HPDE6-E6E7 (cell line): Measurements from ENCODE around the gene FAM209B.
"Not testable (repeated sequence)": the region's sequence is repeated elsewhere in the genome, so short reads cannot be mapped to it uniquely, and the experiment has no call there.

Source experiments
- DNase-seq: peaks from one replicate; pipeline ENCODE4 v3.0.0; 2011; ENCODE audit warnings: missing footprints; ENCODE audit errors: extremely low spot score

The FAM209B gene, protein sequence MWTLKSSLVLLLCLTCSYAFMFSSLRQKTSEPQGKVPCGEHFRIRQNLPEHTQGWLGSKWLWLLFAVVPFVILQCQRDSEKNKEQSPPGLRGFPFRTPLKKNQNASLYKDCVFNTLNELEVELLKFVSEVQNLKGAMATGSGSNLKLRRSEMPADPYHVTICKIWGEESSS

DNA sequence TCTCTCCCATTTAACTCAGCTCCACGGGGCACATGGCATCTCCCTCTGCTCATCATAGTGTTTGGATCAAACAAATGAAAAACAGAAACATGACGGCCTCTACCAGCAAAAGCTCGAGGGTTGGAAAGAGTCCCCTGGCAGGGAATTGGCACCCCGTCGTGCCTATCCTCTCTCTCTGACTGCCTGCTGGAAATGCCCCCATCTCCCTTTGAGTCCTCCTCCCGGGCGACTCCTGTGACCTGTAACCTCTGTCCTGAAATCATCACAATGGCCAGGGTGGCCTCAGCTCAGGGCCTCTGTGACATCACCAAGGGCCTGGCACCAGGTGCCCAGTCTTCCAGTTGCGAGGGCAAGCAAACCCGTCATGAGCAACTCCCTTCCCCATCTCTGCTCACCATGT is at the start of gene FAM209B:
Gene FAM209B (plus strand): TSS at position 301 of the 400 bp plus-strand sequence. CDS start 96 bp downstream, at position 397.
- not testable (repeated sequence) for DNase-seq

DNA sequence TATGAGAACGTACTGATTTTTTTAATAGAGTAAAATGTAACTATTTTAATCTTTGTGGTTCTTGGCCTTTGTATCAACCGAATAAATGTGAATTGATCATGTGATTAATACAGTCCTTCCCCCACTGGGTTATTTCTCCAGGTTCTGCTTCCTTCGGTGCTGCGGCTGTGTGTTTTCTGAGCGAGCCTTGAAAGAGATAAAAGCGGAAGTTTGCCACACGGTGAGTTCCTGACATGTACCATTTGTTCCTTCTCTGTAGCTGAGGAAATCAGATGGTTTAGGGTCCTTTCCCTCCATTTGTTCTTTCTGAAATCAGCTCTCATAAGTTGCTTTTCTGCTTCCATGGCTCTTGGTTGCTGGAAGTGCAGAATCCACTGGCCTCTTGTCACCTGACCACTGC is 49.1 kb upstream of the FAM209B start:
- no peak for DNase-seq

DNA sequence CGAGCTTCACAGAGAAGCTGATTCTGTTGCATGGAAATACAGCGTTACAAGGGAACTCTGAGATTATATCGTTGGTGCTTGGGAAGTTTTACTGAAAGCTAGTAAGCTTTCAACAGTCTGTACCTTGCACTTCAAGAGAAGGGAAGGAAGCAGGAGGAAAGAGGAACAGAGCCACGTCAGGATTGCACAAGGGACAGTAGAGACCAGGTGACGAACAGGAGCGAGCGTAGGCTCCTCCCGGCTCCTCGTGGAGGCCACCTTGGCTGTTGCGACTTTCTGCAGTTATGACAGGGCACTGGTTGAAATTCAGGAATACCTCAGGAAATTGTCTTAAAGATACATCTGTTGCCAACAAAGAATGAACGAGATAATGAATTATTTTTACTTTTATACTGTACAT is 45.8 kb upstream of the FAM209B start:
- no peak for DNase-seq

DNA sequence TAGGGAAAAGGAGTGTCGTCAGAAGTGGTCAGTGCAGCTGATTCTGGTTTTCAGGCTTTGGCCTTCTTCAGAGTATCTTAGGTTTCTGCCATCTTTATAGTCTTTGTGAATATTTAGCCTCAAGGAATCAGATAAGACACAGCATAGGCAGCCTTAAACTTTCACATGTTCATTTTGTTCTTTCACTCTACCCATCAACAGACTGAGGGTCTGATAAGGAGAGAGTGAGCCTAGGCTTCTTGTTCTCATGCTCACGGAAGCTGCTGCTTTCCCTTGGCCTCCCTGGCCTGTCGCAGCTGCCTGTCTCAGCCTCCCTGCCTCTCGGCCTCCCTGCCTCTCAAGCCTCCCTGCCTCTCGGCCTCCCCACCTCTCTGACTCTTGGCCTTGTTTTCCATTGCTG is 44.5 kb upstream of the FAM209B start:
- no peak for DNase-seq

DNA sequence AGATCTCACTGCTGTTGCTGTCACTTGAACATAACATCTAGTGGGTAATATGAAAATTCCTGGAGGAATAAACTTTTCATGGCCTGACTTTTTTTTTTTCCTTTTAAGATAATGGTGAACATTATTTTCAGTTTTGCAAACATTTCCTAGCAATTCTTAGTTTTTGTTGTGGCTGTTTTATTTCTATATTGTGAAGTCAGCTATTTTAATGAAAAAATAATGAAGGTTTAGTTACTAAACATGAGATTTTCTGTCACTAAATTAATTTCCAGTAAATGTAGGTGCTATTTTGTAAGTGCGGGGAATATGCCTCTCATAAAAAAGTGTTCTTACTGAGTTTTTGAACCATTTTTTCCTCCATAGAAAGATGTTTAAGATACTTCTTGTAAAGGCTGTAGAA is 31.9 kb upstream of the FAM209B start:
- DNase-seq: no peak

DNA sequence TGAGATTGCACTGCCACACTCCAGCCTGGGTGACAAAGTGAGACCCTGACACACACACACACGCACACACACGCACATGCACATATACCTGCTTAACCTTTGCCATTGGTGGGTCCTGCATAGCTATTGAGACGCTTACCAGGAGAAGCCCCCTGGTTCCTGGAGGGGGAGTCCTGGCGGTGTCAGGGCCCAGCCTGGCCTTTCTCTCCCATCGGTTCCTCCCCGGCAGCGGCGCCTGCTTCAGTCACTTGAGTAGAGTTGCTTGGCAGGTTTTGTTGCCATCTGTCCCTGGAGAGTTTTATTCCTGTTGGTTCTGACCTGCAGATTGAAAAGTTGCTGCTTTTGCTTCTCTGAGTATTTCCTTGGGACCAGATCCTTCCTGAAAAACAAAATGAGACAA is 29.1 kb upstream of the FAM209B start:
- DNase-seq: no peak

DNA sequence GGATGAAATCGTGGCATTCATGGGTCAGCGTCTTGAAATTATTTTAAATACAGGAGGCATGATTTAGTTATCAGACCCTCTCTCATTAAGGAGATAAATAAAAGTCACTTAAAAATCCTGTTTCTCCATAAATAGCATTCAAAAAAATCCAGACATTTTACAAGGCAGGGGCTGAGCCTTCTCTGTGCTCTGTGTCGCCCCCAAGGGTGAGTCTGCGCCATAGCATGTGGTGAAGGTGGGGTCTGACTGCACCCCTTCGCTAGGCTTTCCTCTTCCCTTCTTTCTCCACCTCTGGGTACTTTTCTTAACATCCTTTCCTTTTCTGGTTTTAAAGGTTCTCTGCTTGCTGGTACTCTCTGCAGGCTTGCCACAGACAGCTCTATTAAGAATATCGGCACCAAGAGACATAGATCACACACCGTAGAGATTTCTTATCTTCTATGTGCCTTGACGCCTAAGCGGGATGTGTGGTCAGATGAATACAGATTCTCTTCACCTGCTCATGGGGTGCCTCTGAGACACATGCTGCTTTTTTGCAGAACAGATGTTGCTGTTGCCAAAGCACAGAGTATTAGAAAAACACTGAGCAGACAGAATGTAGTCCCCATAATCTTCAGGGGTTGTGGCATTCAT is 28.6 kb upstream of the FAM209B start:
- no peak for DNase-seq

DNA sequence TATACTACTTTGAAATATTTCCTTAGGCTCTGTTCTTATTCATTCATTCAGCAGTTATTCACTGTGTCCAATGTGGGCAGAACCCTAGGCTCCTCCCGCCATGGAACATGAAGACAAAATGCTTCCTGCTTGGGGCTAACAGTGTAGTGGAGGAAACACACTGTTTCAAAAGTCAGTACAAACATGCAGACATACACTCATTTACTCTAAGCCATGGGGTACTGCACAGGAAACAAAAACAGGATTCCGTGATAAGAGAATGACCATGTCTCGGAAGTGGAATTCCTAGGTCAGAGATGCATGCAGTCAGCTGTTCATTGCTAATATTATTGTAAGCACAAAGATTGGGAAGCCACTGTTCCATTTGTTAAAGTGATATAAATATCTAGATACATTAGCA is 26.9 kb upstream of the FAM209B start:
- no peak for DNase-seq

DNA sequence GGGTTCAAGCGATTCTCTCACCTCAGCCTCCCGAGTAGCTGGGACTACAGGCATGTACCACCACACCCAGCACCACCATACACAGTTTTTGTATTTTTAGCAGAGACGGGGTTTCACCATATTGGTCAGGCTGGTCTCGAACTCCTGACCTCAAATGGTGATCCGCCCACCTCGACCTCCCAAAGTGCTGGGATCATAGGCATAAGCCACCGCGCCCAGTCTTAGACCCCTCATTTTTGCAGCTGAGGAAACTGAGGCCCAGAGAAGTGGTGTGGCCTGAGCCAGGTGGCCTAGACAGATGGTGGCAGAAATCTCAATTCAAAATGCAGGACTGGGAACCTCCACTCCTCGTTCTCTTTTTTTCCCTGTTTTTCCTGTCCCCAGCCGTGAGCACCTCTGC is 21.1 kb upstream of the FAM209B start:
- DNase-seq: no peak

DNA sequence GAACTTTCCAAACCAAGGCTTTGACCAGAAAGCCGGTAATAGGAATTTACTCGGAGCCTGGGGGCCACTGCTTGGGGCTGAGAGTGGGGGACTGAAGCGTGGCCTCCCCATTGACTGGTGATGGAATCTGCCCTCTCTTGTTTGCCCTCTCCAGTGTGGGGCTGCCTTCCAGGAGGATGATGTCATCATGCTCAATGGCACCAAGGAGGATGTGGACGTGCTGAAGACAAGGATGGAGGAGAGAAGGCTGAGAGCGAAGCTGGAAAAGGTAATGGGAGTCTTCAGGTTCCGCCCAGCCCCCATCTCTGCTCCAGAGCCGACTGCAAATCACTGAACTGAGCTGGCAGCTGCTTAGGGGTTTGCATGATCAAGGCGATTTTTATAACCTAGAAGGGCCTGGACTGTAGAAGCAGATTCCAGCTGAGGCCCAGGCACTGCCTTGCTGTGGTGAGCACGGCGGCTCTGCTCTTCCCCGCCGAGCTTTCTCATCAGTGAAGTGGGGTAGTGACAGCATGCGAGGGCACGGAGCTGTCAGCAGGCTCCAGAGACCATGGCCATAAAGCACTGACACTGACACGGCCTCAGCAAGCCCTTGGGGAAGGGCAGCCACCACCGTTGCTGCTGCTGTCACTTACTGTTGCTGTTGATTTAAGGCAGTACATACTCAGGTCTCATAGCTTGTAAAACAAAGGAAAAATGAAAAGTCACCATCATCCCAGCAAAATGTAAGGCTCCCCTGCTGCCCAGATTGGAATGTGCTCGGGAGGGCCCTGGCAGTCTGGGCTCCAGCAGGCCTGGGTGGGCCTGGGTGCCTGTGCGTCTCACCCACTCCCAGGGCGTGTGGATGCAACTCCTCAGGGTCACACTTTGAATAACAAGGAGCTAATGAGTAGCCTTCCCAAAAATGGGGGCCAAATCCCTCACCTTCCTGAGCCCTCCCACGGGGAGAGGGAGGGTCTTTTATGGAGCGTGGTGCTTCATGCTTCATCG is 19.6 kb upstream of the FAM209B start:
- DNase-seq: no peak

DNA sequence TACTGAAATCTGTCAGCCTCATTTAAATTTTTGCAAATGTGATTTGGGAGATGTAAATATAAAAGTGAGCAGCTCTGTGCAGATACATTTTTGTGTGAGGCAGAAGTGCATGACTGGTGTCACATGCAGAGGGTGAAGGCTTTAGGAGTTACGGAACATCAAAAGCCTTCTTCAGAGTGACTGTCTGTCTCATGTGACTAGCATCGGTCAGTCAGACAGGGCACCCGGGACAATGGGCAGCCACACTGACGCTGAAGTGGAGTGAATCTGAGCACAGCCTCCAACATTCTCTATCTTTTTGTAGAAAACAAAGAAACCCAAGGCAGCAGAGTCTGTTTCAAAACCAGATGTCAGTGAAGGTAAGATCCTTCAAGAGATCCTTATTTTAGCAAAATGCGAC is 16.4 kb upstream of the FAM209B start:
- DNase-seq: no peak

DNA sequence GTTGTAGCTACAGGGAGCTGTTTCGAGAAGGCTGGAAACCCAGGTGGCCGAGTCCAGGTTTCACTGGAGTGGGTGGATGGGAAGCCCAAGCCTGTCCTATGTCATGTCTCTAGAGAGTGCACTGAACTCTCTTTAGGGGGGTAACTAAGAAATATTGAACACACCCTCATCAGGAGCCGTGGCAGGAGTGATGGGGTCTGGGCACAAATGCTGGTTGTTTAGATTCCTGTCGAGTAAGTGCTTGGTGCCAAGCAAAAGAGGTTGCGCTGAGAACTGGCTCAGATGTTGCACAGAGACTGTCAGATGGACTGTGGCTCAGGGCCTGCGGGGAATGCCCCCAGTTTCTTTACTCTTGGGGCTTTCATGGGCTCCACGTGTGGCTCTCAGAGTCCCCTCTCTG is 15.8 kb upstream of the FAM209B start:
- no peak for DNase-seq

DNA sequence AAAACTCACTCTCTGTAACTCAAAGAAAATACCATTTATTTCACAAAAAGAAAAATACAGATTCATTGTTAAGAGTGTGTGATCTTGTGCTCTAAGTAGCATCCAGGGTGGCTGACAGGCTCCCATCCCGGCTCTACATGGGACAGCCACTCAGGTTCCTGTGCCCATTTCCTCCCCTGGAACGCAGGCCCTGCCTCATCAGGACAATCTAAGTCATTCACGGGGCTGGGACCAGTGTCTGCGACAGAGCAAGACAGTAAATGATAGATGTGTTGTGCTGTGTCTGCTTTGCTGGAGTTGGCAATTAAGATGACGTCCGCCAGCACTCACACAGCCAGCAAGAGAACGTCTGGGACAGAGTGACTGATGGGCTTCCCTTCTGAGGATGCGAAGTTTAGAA is 15.4 kb upstream of the FAM209B start:
- no peak for DNase-seq

DNA sequence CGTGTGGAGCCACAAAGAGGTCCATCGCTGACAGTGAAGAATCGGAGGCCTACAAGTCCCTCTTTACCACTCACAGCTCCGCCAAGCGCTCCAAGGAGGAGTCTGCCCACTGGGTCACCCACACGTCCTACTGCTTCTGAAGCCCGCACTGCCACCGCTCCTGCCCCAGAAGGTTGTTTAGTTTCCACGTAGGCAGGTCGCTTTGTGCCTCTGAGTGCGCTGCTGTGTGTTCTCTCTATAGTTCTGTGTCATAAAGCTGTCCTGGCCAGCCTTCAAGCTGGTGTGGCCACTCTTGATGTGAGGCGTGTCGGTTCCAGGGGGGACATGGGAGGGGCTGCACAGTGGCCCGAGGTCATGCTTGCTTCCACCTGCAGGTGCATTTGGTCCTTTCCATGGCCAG is 14.9 kb upstream of the FAM209B start:
- no peak for DNase-seq

DNA sequence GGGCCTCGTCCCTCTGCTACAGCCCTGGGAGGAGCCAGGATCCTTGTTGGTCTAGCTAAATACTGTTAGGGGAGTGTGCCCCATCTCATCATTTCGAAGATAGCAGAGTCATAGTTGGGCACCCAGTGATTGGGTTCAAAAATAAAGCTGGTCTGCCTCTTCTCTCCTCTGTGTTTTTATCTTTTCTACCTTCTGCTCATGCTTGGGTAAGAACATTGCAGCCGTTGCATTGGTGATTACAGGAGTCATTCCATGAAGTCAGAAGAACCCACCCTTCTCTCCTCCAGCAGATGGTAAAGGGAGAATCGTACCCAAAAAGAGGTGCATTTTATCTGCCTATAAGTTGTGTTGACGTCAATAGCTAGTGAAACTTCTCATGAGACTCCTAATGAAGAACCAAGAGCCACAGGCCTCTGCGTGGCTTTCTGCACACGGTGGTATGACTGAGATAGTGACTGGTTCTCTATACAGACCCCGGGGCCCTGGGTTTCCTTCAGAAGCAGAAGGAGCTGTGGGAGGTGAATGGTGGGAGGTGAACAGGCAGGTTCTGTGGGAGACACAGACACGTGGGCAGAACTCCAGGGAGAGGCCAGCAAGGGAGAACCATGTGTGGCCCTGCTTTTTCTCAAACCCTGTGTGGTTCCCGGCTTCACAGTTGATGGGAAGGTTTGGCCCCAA is 14.2 kb upstream of the FAM209B start:
- no peak for DNase-seq

DNA sequence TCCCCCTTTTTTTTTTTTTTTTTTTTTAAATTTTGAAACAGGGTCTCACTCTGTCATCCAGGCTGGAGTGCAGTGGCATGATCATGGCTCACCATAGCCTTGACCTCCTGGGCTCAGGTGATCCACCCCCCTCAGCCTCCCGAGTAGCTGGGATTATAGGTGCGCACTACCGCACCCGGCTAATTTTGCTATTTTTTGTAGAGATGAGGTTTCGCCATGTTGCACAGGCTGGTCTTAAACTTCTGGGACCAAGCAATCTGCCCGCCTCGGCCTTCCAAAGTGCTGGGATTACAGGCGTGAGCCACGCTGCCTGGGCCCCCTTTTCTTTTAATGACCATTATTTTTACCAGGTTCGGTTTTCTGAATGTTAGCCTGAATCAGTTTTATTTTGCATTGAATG is 13.5 kb upstream of the FAM209B start:
- no peak for DNase-seq

DNA sequence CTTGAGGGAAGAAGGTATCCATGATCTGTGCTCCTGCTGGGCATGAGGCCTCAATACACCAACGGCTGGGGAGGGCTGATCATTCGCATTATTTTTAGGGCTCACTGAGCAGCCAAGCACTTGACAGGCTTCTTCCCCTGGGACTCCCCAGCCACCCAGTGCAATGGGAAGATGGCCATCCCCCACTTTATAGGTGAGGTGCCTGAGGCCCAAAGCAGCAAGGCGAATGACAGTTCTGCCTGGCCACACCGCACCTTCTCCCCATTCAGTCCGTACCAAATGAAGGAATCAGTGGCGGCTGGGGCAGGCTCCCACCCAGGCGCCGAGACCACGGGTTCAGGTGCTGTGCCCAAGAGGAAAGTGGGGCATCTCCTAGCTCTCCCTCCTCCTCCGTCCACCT is 12.9 kb upstream of the FAM209B start:
- no peak for DNase-seq

DNA sequence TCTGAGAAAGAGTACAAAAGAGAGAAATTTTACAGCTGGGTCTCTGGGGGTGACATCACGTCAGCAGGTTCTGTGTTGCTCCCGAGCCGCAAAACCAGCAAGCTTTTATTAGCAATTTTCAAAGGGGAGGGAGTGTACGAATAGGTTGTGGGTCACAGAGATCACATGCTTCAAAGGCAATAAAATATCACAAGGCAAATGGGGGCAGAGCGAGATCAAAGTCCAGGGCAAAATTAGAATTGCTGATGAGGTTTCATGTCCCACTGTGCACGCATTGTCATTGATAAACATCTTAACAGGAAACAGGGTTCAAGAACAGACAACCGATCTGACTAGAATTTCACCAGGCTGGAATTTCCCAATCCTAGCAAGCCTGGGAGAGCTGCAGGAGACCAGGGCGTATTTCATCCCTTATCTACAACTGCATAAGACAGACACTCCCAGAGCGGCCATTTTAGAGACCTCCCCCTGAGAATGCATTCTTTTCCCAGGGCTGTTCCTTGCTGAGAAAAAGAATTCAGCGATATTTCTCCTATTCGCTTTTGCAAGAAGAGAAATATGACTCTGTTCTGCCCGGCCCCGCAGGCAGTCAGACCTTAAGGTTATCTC is 12.2 kb upstream of the FAM209B start:
- DNase-seq: not testable (repeated sequence)

DNA sequence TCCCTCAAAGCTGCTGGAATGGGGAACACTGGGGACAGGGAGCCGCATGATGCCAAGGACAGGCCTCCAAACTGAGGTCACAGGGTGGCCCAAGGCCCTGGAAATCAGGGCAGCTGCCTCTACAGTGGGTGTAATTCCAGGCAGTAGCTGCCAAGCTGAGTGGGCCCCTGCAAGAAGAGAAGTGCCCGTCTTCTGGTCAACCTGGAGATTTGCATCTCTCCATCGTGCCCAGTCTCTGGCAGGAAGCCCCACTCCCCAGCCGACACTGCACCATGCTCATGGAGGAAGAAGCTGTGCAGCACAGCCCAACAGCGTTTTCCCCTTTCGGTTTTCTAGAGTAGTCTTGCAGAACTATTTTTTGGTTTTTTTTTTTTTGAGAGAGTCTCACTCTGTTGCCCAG is 10.7 kb upstream of the FAM209B start:
- no peak for DNase-seq

DNA sequence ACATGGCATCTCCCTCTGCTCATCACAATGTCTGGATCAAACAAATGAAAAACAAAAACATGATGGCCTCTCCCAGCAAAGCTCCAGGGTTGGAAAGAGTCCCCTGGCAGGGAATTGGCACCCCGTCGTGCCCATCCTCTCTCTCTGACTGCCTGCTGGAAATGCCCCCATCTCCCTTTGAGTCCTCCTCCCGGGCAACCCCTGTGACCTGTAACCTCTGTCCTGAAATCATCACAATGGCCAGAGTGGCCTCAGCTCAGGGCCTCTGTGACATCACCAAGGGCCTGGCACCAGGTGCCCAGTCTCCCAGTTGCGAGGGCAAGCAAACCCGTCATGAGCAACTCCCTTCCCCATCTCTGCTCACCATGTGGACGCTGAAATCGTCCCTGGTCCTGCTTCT is 8.6 kb upstream of the FAM209B start, which contains the start of gene FAM209A:
Gene FAM209A (plus strand): TSS at position 301 of the 400 bp plus-strand sequence. CDS start 65 bp downstream, at position 366.
- not testable (repeated sequence) for DNase-seq

DNA sequence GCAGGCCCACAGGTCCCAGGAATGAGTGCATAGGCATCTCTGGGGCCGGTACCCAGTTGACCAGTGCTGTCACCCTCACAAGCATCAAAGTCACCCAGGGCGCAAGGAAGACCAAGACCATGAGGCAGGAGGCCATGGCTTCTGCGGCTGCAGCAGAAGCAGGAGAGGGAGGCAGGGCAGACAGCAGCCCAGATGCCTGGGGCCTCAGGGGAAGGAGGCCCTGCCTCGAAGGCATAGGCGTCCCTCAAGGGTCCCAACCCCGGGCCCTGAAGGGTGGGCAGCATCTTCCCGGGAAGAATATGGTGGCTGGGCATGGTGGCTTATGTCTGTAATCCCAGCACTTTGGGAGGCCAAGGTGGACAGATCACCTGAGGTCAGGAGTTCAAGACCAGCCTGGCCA is 5.5 kb upstream of the FAM209B start:
- no peak for DNase-seq

DNA sequence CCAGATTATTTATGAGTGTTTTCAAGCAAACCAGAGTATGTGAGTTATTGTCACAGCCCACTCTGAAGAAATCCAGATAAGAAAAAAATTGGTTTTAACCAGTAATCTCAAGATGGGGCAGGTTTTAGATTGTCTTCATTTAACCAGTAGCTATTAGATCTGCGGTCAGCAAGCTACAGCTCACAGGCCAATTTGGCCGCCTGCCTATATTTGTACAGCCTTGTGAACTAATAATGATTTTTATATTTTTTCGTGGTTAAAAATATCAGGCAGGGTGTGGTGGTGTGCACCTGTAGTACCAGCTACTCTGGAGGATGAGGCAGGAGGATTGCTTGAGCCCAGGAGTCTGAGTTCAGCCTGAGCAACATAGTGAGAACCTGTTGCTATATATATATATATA is 5.0 kb downstream of the FAM209B start:
- no peak for DNase-seq
